ENCODE measurements around the gene TMEM91. TPM values are rescaled to one million over a fixed set of nuclear protein-coding genes. Genes with fewer than 3 reads are reported as not detected.
A peak's percentile ranks its signal among the peaks of the same experiment; 100 is the strongest.

TMEM91 gene
- total and polyA plus RNA-seq, 9 of the 15 experiments (the other 6 are each of a cell fraction or from before 2014, with no cell fraction given): 1.2 to 5.2 (median 2.7) TPM

- no peak for TF ChIP-seq E2F5 (CRISPR knock-in tag; IDR thresholded peaks at IDR 0.05)
- no peak for TF ChIP-seq BDP1 (IDR thresholded peaks at IDR 0.05; ENCODE audit: insufficient read depth, insufficient read length)
- TF ChIP-seq CUX1 (CRISPR knock-in tag; IDR thresholded peaks at IDR 0.05): no peak
- no peak for TF ChIP-seq HDAC3 (IDR thresholded peaks at IDR 0.05; ENCODE audit: borderline replicate concordance, partially characterized antibody)
- no peak for TF ChIP-seq SNAPC5 (CRISPR knock-in tag; IDR thresholded peaks at IDR 0.05)
- TF ChIP-seq PCBP2 (IDR thresholded peaks at IDR 0.05; ENCODE audit: low read depth, low read length, poor library complexity, severe bottlenecking): no peak
- no peak for TF ChIP-seq POLR2A (conservative IDR thresholded peaks at IDR 0.05)
- no peak for TF ChIP-seq CBFB (CRISPR knock-in tag; IDR thresholded peaks at IDR 0.05)
- TF ChIP-seq ZNF561 (CRISPR knock-in tag; conservative IDR thresholded peaks at IDR 0.05): no peak
- no peak for TF ChIP-seq ZNF551 (CRISPR knock-in tag; IDR thresholded peaks at IDR 0.05)
- peak; percentile 93 for TF ChIP-seq SMARCA4 (IDR thresholded peaks at IDR 0.05)
- no peak for TF ChIP-seq ZZZ3 (IDR thresholded peaks at IDR 0.05)
- no peak for TF ChIP-seq ZC3H8 (IDR thresholded peaks at IDR 0.05)
- TF ChIP-seq TEAD2 (tag; IDR thresholded peaks at IDR 0.05): 0 out of 2 replicates have a peak, but pooled peaks have one; percentile 75
- no peak for TF ChIP-seq SREBF2 (CRISPR knock-in tag; IDR thresholded peaks at IDR 0.05)
- peak; percentile 12; the same call in 1 of the 2 replicates for TF ChIP-seq ZKSCAN1 (IDR thresholded peaks at IDR 0.05; ENCODE audit: low read depth, low read length)
- no peak for TF ChIP-seq ZNF212 (CRISPR knock-in tag; IDR thresholded peaks at IDR 0.05)
- no peak for TF ChIP-seq ZNF408 (CRISPR knock-in tag; IDR thresholded peaks at IDR 0.05; ENCODE audit: low read depth)
- TF ChIP-seq ZNF263 (CRISPR knock-in tag; IDR thresholded peaks at IDR 0.05; ENCODE audit: borderline replicate concordance): no peak; the same call in 1 of the 2 replicates
- no peak for TF ChIP-seq CGGBP1 (CRISPR knock-in tag; IDR thresholded peaks at IDR 0.05)
- no peak for TF ChIP-seq MITF (IDR thresholded peaks at IDR 0.05)
Observed at GRCh38 chr19:41367848-41368301, 8.5 kb upstream of the TMEM91 start (continued).

All from K562 (cell line).